Astrocyte of the cerebellum (primary cell): ENCODE measurements around the gene ACAP3.

Source experiments
- DNase-seq: peaks from one replicate; pipeline ENCODE4 v3.0.0-alpha.2; 2011; ENCODE audit warnings: low read depth
- H3K4me3 ChIP-seq: 2 replicates; pipeline ENCODE4 v1.5.1; 2011; ENCODE audit warnings: mild to moderate bottlenecking, low read depth, low read length, moderate library complexity
- CTCF ChIP-seq: IDR thresholded peaks from 2 replicates; pipeline ENCODE4 v1.5.1; 2012; ENCODE audit warnings: low read length, low read depth, moderate library complexity, mild to moderate bottlenecking; ENCODE audit errors: missing control alignments
- in situ Hi-C: cut with HindIII; loops from 2 replicates; pipeline ENCODE4 v1.10.0; 2017; ENCODE audit warnings: low sequenced_read_pairs

Gene ACAP3

GRCh38 chr1:1304331-1305299 lies 3.1 kb downstream of the ACAP3 start:
- peak; percentile 15 for DNase-seq
- no peak for TF ChIP-seq CTCF
- H3K4me3 ChIP-seq: peak overlapping the region; percentile 74
- in situ Hi-C loops: no loop called here

- DNase-seq: no peak
- in situ Hi-C loops: no loop called here
- H3K4me3 ChIP-seq: no peak overlapping the region
- TF ChIP-seq CTCF: no peak
Measured at GRCh38 chr1:1303736-1304135, 4.0 kb downstream of the ACAP3 start.

- no peak overlapping the region for H3K4me3 ChIP-seq
- no peak for DNase-seq
- in situ Hi-C loops: no loop called here
- TF ChIP-seq CTCF: no peak
Measured at GRCh38 chr1:1302951-1303509, 4.7 kb downstream of the ACAP3 start.

- peak; percentile 60 for TF ChIP-seq CTCF
Measured at GRCh38 chr1:1302006-1302430, 5.7 kb downstream of the ACAP3 start.

GRCh38 chr1:1300352-1300739 lies 7.4 kb downstream of the ACAP3 start:
- TF ChIP-seq CTCF: no peak

More at GRCh38 chr1:1302006-1302430, 5.7 kb downstream of the ACAP3 start:
- no peak overlapping the region for H3K4me3 ChIP-seq
- no peak for DNase-seq
- in situ Hi-C loops: no loop called here

GRCh38 chr1:1299686-1300351 lies 7.9 kb downstream of the ACAP3 start:
- no peak for DNase-seq
- no peak overlapping the region for H3K4me3 ChIP-seq
- peak; percentile 49 for TF ChIP-seq CTCF
- in situ Hi-C loops: loop anchor here (25.0 kb wide), 1 partner anchor 163 kb away; no protein-coding TSS in a partner anchor

More at GRCh38 chr1:1300352-1300739, 7.4 kb downstream of the ACAP3 start:
- no peak overlapping the region for H3K4me3 ChIP-seq
- in situ Hi-C loops: no loop called here
- no peak for DNase-seq
